Endothelial cell of umbilical vein (primary cell): ENCODE measurements around the gene SLC12A4.
"Not testable (repeated sequence)": the region's sequence is repeated elsewhere in the genome, so short reads cannot be mapped to it uniquely, and the experiment has no call there.

Experiments used
- GATA2 ChIP-seq: IDR thresholded peaks from 2 replicates; pipeline ENCODE4 v1.7.0; 2011; ENCODE audit warnings: low read depth, mild to moderate bottlenecking, moderate library complexity, mixed read lengths, low read length; ENCODE audit not compliant: insufficient read length, insufficient read depth
- POLR2A ChIP-seq: IDR thresholded peaks from 2 replicates; pipeline ENCODE4 v1.6.1; 2012; ENCODE audit warnings: low read depth, mild to moderate bottlenecking, control low read depth, low read length
- TF ChIP-seq, protein P1 (sequence below), 2 donors: IDR thresholded peaks; 1 replicate in 1 of 2; 2 replicates in 1 of 2; pipeline ENCODE4 v1.5.1; 2011; ENCODE audit warnings: low read length in 2 of 2, mild to moderate bottlenecking in 2 of 2, moderate library complexity in 2 of 2, control low read depth in 1 of 2, inconsistent platforms in 1 of 2, low read depth in 1 of 2; ENCODE audit not compliant: insufficient read depth in 1 of 2; ENCODE audit errors: extremely low read depth in 1 of 2
- TF ChIP-seq, protein P2 (sequence below): IDR thresholded peaks from 2 replicates; pipeline ENCODE4 v1.6.1; 2011; ENCODE audit not compliant: insufficient read depth, insufficient read length

DNA sequence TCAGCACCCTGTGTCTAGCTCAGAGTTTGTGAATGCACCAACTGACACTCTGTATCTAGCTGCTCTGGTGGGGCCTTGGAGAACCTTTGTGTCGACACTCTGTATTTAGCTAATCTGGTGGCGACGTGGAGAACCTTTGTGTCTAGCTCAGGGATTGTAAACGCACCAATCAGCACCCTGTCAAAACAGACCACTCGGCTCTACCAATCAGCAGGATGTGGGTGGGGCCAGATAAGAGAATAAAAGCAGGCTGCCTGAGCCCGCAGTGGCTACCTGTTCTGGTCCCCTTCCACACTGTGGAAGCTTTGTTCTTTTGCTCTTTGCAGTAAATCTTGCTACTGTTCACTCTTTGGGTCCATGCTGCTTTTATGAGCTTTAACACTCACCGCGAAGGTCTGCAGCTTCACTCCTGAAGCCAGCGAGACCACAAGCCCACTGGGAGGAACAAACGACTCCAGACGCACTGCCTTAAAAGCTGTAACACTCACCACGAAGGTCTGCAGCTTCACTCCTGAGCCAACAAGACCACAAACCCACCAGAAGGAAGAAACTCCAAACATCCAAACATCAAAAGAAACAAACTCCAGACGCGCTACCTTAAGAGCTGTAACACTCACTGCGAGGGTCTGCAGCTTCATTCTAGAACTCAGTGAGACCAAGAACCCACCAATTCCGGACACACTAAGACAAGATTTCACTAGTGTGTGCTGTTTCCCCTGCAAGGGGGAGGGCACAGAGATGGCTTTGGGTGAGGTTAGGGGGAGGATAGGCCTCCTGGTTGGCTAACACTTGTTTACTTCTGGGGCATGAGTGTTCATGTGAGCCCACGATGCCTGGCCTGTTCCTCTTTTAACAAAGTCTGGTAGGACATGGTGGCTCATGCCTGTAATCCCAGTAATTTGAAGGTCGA is 30.6 kb upstream of the SLC12A4 start, which contains the start of gene DPEP2:
- TF ChIP-seq, protein P1, sequence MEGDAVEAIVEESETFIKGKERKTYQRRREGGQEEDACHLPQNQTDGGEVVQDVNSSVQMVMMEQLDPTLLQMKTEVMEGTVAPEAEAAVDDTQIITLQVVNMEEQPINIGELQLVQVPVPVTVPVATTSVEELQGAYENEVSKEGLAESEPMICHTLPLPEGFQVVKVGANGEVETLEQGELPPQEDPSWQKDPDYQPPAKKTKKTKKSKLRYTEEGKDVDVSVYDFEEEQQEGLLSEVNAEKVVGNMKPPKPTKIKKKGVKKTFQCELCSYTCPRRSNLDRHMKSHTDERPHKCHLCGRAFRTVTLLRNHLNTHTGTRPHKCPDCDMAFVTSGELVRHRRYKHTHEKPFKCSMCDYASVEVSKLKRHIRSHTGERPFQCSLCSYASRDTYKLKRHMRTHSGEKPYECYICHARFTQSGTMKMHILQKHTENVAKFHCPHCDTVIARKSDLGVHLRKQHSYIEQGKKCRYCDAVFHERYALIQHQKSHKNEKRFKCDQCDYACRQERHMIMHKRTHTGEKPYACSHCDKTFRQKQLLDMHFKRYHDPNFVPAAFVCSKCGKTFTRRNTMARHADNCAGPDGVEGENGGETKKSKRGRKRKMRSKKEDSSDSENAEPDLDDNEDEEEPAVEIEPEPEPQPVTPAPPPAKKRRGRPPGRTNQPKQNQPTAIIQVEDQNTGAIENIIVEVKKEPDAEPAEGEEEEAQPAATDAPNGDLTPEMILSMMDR (IDR thresholded peaks at IDR 0.05; ENCODE audit: extremely low read depth in 1 of 2, insufficient read depth in 1 of 2, low read depth in 1 of 2, low read length in 2 of 2): not testable (repeated sequence)
- TF ChIP-seq POLR2A, GATA2: not testable (repeated sequence)
- TF ChIP-seq, protein P2, sequence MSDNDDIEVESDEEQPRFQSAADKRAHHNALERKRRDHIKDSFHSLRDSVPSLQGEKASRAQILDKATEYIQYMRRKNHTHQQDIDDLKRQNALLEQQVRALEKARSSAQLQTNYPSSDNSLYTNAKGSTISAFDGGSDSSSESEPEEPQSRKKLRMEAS: not testable (repeated sequence)
